CD14-positive monocyte (primary cell): ENCODE measurements around the gene CACHD1. TPM values are rescaled to one million over a fixed set of nuclear protein-coding genes. Genes with fewer than 3 reads are reported as not detected.
A peak's percentile ranks its signal among the peaks of the same experiment; 100 is the strongest.

ENCODE experiments used
- DNase-seq, 3 donors: peaks; one replicate each; pipeline ENCODE4 v3.0.0-alpha.2; 2011 to 2022
- H2AFZ ChIP-seq: 2 replicates; pipeline ENCODE4 v1.6.0; 2012; ENCODE audit warnings: mild to moderate bottlenecking, low read depth, low read length, inconsistent platforms; ENCODE audit not compliant: insufficient read depth, poor library complexity, severe bottlenecking
- H3K27ac ChIP-seq, 2 donors: 1 replicate in 1 of 2; 2 replicates in 1 of 2; pipeline ENCODE4 v1.5.1; 2012 to 2013; ENCODE audit warnings: low read length in 2 of 2, control low read depth in 1 of 2, inconsistent platforms in 1 of 2, low read depth in 1 of 2, mild to moderate bottlenecking in 1 of 2
- H3K27me3 ChIP-seq, 2 donors: one replicate each; pipeline versions ENCODE4 v1.6.0 to v1.6.1; 2011 to 2013; ENCODE audit warnings: low read length in 2 of 2; ENCODE audit not compliant: control insufficient read depth in 2 of 2, insufficient read depth in 2 of 2
- H3K36me3 ChIP-seq, 2 donors: replicated peaks in 1 of 2; 1 replicate in 1 of 2; 2 replicates in 1 of 2; pipeline versions ENCODE4 v1.5.1 to v1.6.1; 2012 to 2013; ENCODE audit warnings: low read length in 2 of 2, control low read depth in 1 of 2, inconsistent platforms in 1 of 2, mild to moderate bottlenecking in 1 of 2; ENCODE audit not compliant: insufficient read depth in 2 of 2, control insufficient read depth in 1 of 2
- H3K4me1 ChIP-seq, 2 donors: 1 replicate in 1 of 2; 2 replicates in 1 of 2; pipeline versions ENCODE4 v1.5.1 to v1.6.1; 2012 to 2013; ENCODE audit warnings: low read length in 2 of 2, control low read depth in 1 of 2, inconsistent platforms in 1 of 2, mild to moderate bottlenecking in 1 of 2, moderate library complexity in 1 of 2; ENCODE audit not compliant: insufficient read depth in 2 of 2, control insufficient read depth in 1 of 2
- H3K4me2 ChIP-seq: replicated peaks from 2 replicates; pipeline ENCODE3; 2012; ENCODE audit warnings: low read length, moderate library complexity, mild to moderate bottlenecking; ENCODE audit not compliant: poor library complexity, severe bottlenecking; ENCODE audit errors: extremely low read depth
- H3K4me3 ChIP-seq, 3 experiments: fragments of 200-600 bp in 1 of 3; sonication (generic) in 1 of 3; replicated peaks in 1 of 3; 1 replicate in 2 of 3; 2 replicates in 1 of 3; pipeline ENCODE4 v1.5.1; 2011 to 2013; ENCODE audit warnings: low read length in 3 of 3, mild to moderate bottlenecking in 3 of 3, control low read depth in 2 of 3, low read depth in 2 of 3, inconsistent platforms in 1 of 3, moderate library complexity in 1 of 3
- H3K79me2 ChIP-seq: 2 replicates; pipeline ENCODE4 v1.6.0; 2012; ENCODE audit warnings: mild to moderate bottlenecking, control low read depth, inconsistent platforms, low read length, moderate library complexity; ENCODE audit not compliant: insufficient read depth
- H3K9ac ChIP-seq: 2 replicates; pipeline ENCODE4 v1.6.0; 2017; ENCODE audit warnings: low read length, mild to moderate bottlenecking; ENCODE audit not compliant: insufficient read depth, poor library complexity, severe bottlenecking
- H3K9me3 ChIP-seq, 2 donors: replicated peaks in 1 of 2; 1 replicate in 1 of 2; 2 replicates in 1 of 2; pipeline versions ENCODE4 v1.5.1 to v1.6.1; 2012 to 2013; ENCODE audit warnings: low read length in 2 of 2, control low read depth in 1 of 2; ENCODE audit not compliant: control insufficient read depth in 1 of 2, insufficient read depth in 1 of 2
- H4K20me1 ChIP-seq: 2 replicates; pipeline ENCODE4 v1.6.0; 2012; ENCODE audit warnings: mild to moderate bottlenecking, low read length, control low read depth, moderate library complexity; ENCODE audit not compliant: insufficient read depth
- H3K27ac Mint-ChIP-seq, 7 donors: one replicate each; pipeline ENCODE4 v1.8.0; 2020; ENCODE audit warnings: mild to moderate bottlenecking in 7 of 7, mixed read lengths in 7 of 7, moderate library complexity in 6 of 7, inconsistent platforms in 2 of 7
- H3K27me3 Mint-ChIP-seq, 3 donors: one replicate each; pipeline ENCODE4 v1.8.0; 2021 to 2022; ENCODE audit warnings: low read depth in 3 of 3, mild to moderate bottlenecking in 3 of 3, mixed read lengths in 3 of 3, moderate library complexity in 3 of 3, inconsistent platforms in 1 of 3
- H3K36me3 Mint-ChIP-seq, 2 donors: one replicate each; pipeline ENCODE4 v1.8.0; 2020; ENCODE audit warnings: mixed read lengths in 2 of 2, inconsistent platforms in 1 of 2, mild to moderate bottlenecking in 1 of 2
- H3K4me1 Mint-ChIP-seq: one replicate; pipeline ENCODE4 v1.8.0; 2020; ENCODE audit warnings: mild to moderate bottlenecking, mixed read lengths
- H3K4me3 Mint-ChIP-seq, 2 donors: one replicate each; pipeline ENCODE4 v1.8.0; 2020; ENCODE audit warnings: mild to moderate bottlenecking in 2 of 2, mixed read lengths in 2 of 2, moderate library complexity in 1 of 2
- H3K9me3 Mint-ChIP-seq, 7 donors: one replicate each; pipeline ENCODE4 v1.8.0; 2020 to 2022; ENCODE audit warnings: mixed read lengths in 7 of 7, mild to moderate bottlenecking in 6 of 7, moderate library complexity in 6 of 7, inconsistent platforms in 2 of 7
- CTCF ChIP-seq: fragments of 200-600 bp; IDR thresholded peaks from one replicate; pipeline ENCODE4 v1.8.0; 2022; ENCODE audit warnings: antibody characterized with exemption, mild to moderate bottlenecking
- WGBS: methylation state at CpG from one replicate; pipeline ENCODE4 v1.1.5; 2013; ENCODE audit warnings: missing lambda C conversion rate; ENCODE audit not compliant: insufficient coverage; 5-methylcytosine and 5-hydroxymethylcytosine counted together
- intact Hi-C, 2 donors: fragments of 100-400 bp; cut with micrococcal nuclease; formaldehyde crosslinking; loops; one replicate each; pipeline versions ENCODE4 v1.15.0 to v1.15.1; 2023
- polyA plus RNA-seq, 3 donors: library from polyadenylated mRNA; depleted of rRNA in 1 of 3; unstranded in 2 of 3; stranded (reverse) in 1 of 3; fragments of 300-500 nt in 2 of 3; fragments of >200 nt in 1 of 3; fragmentation: Illumina TruSeq in 2 of 3; gene quantifications; 1 replicate in 2 of 3; 2 replicates in 1 of 3; pipeline ENCODE4 v1.2.3, GENCODE V29; 2012 to 2021

The CACHD1 gene
- polyA plus RNA-seq, 3 donors, result 0.12 TPM; not detected in 2

GRCh38 chr1:64516803-64517568, 47.1 kb downstream of the CACHD1 start:
- Histone ChIP-seq H3K4me2 (no peak overlapping the region), H2AFZ (no peak overlapping the region), H3K9ac (no peak overlapping the region), H3K4me1 (peaks cover 36 to 37% of the 10 kb centered on the region in 2 donors), H3K79me2 (no peaks in the 10 kb centered on the region), H3K4me3 (no peak overlapping the region), H3K27me3 (no peaks in the 10 kb centered on the region), H3K36me3 (no peaks in the 10 kb centered on the region), H3K9me3 (peaks cover 0 to under 1% of the 10 kb centered on the region in 2 donors), H3K27ac (no peak overlapping the region), H4K20me1 (no peaks in the 10 kb centered on the region)
- Mint-ChIP-seq H3K27me3 (peaks cover 0 to 2% (median 0%) of the 10 kb centered on the region in 3 donors), H3K4me1 (peaks cover 30% of the 10 kb centered on the region), H3K27ac (peak overlapping the region in 1 of 7 donors; percentile 23), H3K9me3 (peaks cover 0 to 2% (median 0%) of the 10 kb centered on the region in 7 donors), H3K4me3 (no peak overlapping the region), H3K36me3 (no peaks in the 10 kb centered on the region)
- TF ChIP-seq CTCF, result no peak
- no peak for DNase-seq
- WGBS, result no CpG with 5 or more reads among the region's 2 CpGs
- intact Hi-C loops, result no loop called here

- intact Hi-C loops, result no loop called here
- H3K27me3 ChIP-seq, result no peaks in the 10 kb centered on the region
- no peaks in the 10 kb centered on the region for H3K79me2 ChIP-seq
- WGBS, result no CpG with 5 or more reads among the region's 2 CpGs
- H3K27ac ChIP-seq, result no peak overlapping the region
- no peak for DNase-seq
- Mint-ChIP-seq H3K4me3 (no peak overlapping the region), H3K9me3 (no peaks in the 10 kb centered on the region), H3K36me3 (no peaks in the 10 kb centered on the region), H3K4me1 (peaks cover 26% of the 10 kb centered on the region), H3K27me3 (peaks cover 0 to 2% (median 0%) of the 10 kb centered on the region in 3 donors), H3K27ac (no peak overlapping the region)
- H2AFZ ChIP-seq, result no peak overlapping the region
- no peaks in the 10 kb centered on the region for H4K20me1 ChIP-seq
- no peak overlapping the region for H3K9ac ChIP-seq
- no peaks in the 10 kb centered on the region for H3K36me3 ChIP-seq
- TF ChIP-seq CTCF, result no peak
- H3K4me2 ChIP-seq, result no peak overlapping the region
- no peaks in the 10 kb centered on the region for H3K9me3 ChIP-seq
- peaks cover 31 to 32% of the 10 kb centered on the region in 2 donors for H3K4me1 ChIP-seq
- H3K4me3 ChIP-seq, result no peak overlapping the region
These were observed 47.7 kb downstream of the CACHD1 start for GRCh38 chr1:64517640-64518039.
